ENCODE data around the gene MSI2.
A peak's percentile ranks its signal among the peaks of the same experiment; 100 is the strongest.

The MSI2 gene

DNA sequence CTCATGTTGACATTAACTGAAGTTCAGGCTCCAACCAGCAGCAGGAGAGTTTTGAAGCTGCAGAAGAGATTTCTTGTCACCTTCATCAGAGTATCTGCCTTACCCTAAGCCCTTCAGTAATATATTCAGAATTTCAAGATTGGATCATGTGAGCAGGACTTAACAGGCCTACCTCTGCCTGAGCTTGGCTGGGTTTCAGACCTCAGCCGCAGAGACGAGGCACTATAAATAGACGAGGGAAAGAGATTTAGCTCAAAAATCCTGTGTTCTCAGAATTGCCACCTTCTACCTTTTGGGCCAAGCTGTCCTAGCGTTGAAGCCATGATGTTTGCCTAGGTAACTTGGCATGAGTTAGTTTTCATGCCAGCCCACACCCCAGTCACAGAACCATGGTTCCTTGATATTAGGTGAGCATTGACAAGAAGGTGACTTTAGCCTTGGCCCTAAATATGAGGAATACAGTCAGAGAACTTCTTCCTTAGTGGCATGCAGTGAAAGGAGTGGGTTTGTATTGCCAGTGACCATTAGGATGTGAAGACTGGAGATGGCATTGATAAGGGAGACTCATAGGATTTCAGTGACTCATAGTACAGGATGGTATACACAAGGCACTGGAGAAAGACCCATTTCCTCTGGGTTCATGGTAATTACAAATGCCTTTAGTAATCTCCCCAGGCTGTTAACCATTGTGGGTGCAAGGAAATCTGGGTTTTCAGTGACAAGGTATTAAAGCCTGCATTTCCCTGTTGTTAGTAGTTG is 224.3 kb downstream of the MSI2 start:
- TF ChIP-seq, protein P1, sequence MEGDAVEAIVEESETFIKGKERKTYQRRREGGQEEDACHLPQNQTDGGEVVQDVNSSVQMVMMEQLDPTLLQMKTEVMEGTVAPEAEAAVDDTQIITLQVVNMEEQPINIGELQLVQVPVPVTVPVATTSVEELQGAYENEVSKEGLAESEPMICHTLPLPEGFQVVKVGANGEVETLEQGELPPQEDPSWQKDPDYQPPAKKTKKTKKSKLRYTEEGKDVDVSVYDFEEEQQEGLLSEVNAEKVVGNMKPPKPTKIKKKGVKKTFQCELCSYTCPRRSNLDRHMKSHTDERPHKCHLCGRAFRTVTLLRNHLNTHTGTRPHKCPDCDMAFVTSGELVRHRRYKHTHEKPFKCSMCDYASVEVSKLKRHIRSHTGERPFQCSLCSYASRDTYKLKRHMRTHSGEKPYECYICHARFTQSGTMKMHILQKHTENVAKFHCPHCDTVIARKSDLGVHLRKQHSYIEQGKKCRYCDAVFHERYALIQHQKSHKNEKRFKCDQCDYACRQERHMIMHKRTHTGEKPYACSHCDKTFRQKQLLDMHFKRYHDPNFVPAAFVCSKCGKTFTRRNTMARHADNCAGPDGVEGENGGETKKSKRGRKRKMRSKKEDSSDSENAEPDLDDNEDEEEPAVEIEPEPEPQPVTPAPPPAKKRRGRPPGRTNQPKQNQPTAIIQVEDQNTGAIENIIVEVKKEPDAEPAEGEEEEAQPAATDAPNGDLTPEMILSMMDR (IDR thresholded peaks at IDR 0.05; ENCODE audit: control insufficient read depth, insufficient read depth, low read depth, low read length, missing control alignments) = no peak
- peak; percentile 16 for DNase-seq (ENCODE audit: low read depth)
- H3K4me3 ChIP-seq (ENCODE audit: control insufficient read depth, low read depth, low read length) = no peak overlapping the region

GRCh38 chr17:57481910-57482391 is 225.6 kb downstream of the MSI2 start:
- no peak overlapping the region for H3K4me3 ChIP-seq (ENCODE audit: control insufficient read depth, low read depth, low read length)
- peak; percentile 92 for DNase-seq (ENCODE audit: low read depth)
- TF ChIP-seq, protein P1 (IDR thresholded peaks at IDR 0.05; ENCODE audit: control insufficient read depth, insufficient read depth, low read depth, low read length, missing control alignments) = no peak

DNA sequence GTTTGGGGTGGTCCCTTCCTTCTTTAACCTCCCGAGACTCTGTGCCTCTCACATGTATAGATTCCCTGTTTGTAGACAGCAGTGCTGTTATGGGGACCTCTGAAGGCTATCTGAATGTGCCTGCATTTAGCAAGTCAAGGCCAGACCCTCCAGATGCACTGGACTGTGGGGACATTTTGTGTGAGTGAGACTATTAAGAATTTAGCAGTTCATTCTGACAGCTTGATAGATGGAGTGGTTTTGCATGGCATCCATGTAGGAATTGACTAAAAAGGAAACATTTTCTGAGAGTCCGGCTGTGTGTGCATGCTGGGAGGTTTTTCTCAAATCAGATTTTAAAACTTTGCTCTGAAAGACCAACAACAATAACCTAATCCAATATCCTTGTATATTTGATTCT is 226.3 kb downstream of the MSI2 start:
- no peak for DNase-seq (ENCODE audit: low read depth)
- TF ChIP-seq, protein P1 (IDR thresholded peaks at IDR 0.05; ENCODE audit: control insufficient read depth, insufficient read depth, low read depth, low read length, missing control alignments) = no peak
- no peak overlapping the region for H3K4me3 ChIP-seq (ENCODE audit: control insufficient read depth, low read depth, low read length)

DNA sequence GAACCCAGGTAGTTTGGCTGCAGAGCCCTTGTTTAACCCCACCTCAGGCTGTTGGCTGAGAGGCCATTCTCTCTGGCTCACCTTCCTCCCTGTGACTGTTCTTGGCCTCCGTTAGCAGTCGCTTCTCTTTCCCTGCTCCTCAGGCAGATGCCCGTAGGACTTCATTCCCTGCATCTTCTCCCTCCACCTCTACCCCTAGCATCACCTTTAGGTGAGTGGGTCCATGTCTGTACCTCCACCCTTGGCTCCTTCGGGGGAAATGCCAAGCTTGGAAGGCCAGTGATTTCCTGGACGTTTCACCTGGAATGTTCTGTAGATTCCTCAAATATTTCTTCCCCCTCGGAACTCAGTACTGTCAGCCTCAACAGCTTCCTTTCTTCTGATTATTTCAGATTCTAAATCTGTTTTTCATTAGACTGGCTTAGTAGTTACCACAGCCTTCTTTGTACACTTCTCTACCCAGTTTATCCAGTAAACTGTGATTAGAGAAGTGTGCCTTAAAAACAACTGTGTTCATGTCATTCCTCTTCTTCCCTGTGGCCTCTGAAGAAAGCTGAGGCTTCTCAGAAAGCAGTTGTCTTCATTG is 227.9 kb downstream of the MSI2 start:
- TF ChIP-seq, protein P1 (IDR thresholded peaks at IDR 0.05; ENCODE audit: control insufficient read depth, insufficient read depth, low read depth, low read length, missing control alignments) = no peak
- no peak overlapping the region for H3K4me3 ChIP-seq (ENCODE audit: control insufficient read depth, low read depth, low read length)
- peak; percentile 44 for DNase-seq (ENCODE audit: low read depth)

DNA sequence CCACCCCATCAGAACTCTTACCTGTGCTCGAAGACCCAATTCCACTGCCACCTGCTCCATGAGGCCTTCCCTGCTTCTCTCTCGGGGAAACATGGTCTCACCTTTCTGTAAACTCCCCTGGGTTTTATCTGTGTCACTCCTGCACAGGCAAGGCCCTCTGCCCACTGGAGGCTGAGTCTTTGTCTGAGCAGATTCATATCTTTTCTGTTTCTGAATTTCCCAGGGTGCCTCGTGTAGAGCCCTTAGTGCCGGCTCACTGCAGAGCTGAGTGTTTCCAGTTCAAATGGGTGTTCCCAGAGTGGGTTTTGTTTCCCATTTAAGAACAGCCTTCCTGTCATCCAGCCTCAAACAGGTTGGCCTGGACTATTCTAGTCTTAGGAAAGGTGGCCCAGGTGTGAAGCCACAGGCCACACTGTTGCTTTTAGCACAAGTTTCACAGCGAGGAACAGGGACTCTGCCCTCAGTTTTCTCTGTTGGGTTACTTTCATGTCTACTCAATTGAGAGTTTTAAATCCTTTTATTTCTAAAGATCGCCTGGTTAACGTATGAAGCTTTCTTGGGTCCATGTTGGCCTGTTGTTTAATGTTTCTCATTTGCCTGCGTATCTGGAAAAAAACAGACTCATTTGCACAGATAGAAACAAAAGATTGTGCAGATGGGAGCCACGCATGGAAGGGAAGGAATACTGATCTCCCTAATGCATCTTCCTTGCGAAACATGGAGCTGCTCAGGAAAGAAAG is 228.7 kb downstream of the MSI2 start:
- TF ChIP-seq, protein P1 (IDR thresholded peaks at IDR 0.05; ENCODE audit: control insufficient read depth, insufficient read depth, low read depth, low read length, missing control alignments) = no peak
- no peak overlapping the region for H3K4me3 ChIP-seq (ENCODE audit: control insufficient read depth, low read depth, low read length)
- DNase-seq (ENCODE audit: low read depth) = no peak

DNA sequence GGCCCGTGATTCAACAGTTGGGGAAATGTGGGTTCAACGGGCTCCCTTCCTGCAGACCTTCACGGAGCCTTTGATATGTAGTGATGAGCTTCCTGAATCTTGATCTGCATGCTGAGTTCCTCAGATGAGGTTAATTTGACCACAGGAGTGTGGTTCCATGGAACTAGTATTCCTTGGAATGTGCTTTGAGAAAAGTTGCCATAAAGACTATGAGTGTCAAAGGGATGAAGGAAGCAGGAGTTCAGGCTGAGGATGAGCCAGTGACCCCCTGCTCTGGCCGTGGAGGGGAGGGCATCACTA is 229.2 kb downstream of the MSI2 start:
- no peak overlapping the region for H3K4me3 ChIP-seq (ENCODE audit: control insufficient read depth, low read depth, low read length)
- TF ChIP-seq, protein P1 (IDR thresholded peaks at IDR 0.05; ENCODE audit: control insufficient read depth, insufficient read depth, low read depth, low read length, missing control alignments) = no peak
- no peak for DNase-seq (ENCODE audit: low read depth)

Data from AG09309 (cell line).